Right renal pelvis (tissue), 4 donors: ENCODE measurements around the gene SPSB2. TPM values are rescaled to one million over a fixed set of nuclear protein-coding genes. Genes with fewer than 3 reads are reported as not detected.

ENCODE experiments used
- DNase-seq, 4 donors: peaks; one replicate each; pipeline ENCODE4 v3.0.0-alpha.2; 2013; ENCODE audit warnings: low read depth in 4 of 4, low spot score in 3 of 4, missing footprints in 1 of 4
- polyA plus RNA-seq, 4 donors: library from polyadenylated mRNA; unstranded; fragments of 120-200 nt; gene quantifications; one replicate each; pipeline ENCODE4 v1.2.1, GENCODE V29; 2013; ENCODE audit not compliant: insufficient read length in 4 of 4

SPSB2 gene
- polyA plus RNA-seq, 4 donors = 10.1 to 15.0 (median 11.8) TPM

GRCh38 chr12:6834254-6834653 lies 38.8 kb downstream of the SPSB2 start:
- DNase-seq = no peak

DNA sequence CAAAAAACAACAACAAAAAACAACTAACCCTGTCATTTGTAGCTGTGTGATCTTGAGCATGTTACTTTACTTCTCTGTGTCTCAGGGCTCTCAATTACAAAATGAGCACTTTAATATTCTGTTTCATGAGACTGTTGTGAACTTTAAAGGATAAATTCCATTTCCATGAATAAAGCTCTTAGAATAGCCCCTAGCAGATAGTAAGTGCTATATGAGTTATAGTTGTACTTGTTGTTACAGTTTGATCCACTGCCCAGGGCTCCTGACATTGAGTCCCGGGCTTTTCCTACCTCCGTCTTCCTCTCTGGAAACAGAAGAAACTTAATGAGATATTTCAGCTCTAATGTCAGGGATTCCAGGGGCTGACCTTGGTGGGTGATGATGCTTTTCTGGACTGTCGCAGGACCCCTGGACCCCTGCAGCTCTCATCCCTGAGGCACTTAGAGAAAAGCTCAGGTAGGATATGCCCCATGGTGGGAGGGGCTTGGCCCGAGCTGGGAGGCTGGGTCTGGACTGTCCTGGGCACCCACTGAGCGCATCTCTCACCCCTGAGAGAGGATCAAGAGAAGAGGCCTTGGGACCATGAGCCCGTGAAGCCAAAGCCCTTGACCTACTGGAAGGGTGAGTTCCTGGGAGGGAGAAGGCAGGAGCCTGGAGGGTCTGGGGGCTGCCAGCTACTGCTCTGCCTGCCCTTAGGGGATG lies 39.8 kb downstream of the SPSB2 start:
- no peak for DNase-seq

- DNase-seq = no peak
These were observed 41.0 kb downstream of the SPSB2 start for GRCh38 chr12:6832125-6832524.

GRCh38 chr12:6831450-6831995 lies 41.6 kb downstream of the SPSB2 start:
- no peak for DNase-seq

DNA sequence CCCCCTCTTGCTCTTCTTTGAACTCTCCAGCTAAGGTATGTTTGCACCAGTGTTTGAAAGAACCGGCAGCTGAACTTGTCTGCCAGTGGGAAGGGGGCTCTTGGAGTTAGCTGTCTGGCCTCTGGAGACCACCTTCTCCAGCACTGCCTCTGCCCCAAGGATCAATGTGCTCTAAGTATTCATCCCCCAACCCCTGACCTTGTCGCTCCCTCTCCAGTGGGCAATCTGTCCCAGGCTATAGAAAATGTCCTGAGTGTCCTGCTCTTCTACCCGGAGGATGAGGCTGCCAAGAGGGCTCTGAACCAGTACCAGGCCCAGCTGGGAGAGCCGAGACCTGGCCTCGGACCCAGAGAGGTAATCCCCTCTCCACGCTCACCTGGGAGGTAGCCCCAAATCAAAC lies 42.1 kb downstream of the SPSB2 start:
- no peak for DNase-seq

- no peak for DNase-seq
These were observed 42.7 kb downstream of the SPSB2 start for GRCh38 chr12:6830286-6830890.

GRCh38 chr12:6829536-6830220 lies 43.4 kb downstream of the SPSB2 start:
- DNase-seq = no peak

GRCh38 chr12:6828781-6829535 lies 44.1 kb downstream of the SPSB2 start:
- no peak for DNase-seq

GRCh38 chr12:6827982-6828780 lies 44.9 kb downstream of the SPSB2 start, which contains the start of gene P3H3:
Gene P3H3, plus strand, starts transcription at chr12:6828407. Its CDS starts 34 bp downstream, at chr12:6828441.
- no peak for DNase-seq

DNA sequence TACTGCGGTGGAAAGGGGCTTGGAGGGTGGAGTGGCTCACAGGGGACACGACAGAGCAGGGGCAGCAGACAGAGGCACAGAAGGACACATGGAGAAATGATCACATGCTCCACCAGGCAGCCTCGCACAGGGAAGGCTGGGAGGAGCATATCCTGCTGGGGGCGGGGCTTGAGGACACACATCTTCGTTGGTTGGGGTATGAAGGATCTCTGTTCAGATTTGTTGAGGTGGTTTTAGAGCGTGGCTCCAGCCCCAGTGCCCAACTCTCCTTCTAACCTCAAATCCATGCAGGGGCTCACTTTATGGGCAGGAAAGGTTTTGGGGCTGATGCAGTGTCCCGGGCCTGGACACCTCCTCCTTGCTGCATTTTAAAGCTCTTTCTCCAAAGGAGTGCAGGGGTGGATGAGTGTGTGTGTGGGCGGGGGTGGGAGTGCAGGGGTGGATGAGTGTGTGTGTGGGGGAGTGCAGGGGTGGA lies 45.6 kb downstream of the SPSB2 start:
- peak in 1 of 4 donors; percentile 77 for DNase-seq

DNA sequence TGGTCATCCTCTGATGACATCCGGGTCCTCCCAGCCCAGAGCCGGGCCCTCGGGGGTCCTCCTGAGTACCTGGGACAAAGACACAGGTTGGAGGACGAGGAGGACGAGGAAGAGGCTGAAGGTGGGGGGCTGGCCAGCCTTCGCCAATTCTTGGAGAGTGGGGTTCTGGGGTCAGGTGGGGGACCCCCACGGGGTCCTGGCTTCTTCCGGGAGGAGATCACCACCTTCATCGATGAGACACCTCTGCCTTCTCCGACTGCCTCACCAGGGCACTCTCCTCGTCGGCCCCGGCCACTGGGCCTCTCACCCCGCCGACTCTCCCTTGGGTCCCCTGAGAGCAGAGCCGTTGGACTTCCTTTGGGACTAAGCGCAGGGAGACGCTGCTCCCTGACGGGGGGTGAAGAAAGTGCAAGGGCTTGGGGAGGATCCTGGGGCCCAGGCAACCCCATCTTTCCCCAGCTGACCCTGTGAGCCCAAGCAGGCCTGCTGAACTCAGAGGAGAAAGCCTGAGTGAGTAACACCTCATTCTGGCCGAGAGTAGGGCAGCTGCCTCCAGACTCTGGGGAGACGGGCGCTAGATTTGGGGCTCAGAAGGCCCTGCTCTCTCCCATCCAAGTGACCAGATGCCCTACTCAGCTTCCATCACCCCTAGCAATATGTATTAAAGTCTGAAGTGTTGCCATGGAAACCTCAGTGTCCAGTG lies 46.2 kb downstream of the SPSB2 start:
- no peak for DNase-seq

DNA sequence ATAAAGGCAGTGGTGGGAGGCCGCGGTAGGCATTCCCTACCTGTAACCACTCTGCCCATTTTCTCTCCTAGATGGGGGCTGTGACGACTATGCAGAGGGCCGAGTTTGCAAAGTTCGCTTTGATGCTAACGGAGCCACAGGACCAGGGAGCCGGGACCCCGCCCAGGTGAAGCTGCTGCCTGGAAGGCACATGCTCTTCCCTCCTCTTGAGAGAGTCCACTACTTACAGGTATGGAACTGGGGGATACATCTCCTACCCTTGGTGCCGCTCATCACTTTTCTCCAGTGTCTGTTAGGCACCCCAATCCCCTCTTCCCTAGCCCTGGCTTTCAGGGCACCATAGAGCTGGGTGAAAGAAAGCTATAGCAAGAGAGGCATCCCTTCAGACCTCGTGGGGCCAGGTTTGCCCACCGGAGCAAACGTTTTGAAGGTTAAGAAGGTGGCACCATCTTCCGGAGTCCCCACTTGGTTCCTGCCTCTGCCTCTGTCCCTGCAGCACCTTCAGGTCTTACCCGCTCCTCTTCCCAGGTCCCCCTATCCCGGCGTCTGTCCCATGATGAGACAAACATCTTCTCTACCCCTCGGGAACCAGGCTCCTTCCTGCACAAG lies 46.9 kb downstream of the SPSB2 start:
- DNase-seq = no peak

DNA sequence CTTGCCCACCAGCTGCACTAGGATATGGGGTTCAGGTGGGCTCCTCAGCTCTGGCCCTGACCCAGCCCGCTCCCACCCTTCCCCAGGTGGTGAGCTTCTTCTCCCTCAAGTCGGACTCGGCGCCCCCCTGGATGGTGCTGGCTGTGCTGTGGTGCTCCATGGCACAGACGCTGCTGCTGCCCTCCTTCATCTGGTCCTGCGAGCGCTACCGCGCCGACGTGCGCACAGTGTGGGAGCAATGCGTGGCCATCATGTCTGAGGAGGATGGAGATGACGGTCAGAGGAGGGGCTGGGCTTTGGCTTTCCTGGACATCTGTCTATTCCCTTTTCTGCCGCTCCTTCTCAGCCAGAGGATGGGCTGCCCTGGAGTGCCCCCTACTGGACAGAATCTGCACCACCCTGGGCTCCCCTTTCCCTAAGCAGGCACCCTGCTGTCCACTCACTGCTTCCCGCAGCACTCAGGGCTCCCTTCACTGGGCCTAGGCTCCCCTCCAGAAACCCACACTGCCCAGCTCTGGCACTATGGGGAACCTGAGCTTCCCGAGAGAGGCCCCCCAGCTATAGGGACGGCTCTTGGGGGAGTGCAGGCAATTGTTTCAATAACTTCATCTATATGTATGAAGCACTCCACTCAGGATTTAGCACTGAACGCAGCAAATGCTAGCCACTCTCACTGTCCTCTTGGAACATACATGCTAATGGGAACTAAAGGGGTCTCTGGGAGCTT lies 47.5 kb downstream of the SPSB2 start:
- peak; percentile 77 to 86 (median 80) for DNase-seq

- DNase-seq = no peak
These were observed 48.2 kb downstream of the SPSB2 start for GRCh38 chr12:6824901-6825381.

DNA sequence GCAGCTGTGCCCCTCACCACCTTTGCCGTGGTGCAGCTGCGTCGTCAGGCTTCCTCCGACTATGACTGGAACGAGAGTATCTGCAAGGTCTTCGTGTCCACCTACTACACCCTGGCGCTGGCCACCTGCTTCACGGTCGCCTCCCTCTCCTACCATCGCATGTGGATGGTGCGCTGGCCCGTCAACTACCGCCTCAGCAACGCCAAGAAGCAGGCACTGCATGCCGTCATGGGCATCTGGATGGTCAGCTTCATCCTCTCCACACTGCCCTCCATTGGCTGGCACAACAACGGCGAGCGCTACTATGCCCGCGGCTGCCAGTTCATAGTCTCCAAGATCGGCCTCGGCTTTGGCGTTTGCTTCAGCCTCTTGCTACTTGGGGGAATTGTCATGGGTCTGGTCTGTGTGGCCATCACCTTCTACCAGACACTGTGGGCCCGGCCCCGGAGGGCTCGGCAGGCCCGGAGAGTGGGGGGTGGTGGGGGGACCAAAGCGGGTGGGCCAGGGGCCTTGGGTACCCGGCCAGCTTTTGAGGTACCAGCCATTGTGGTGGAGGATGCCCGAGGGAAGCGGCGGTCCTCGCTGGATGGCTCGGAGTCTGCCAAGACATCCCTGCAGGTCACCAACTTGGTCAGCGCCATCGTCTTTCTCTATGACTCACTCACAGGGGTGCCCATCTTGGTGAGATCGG lies 48.9 kb downstream of the SPSB2 start:
- no peak for DNase-seq

GRCh38 chr12:6823182-6824084 lies 49.7 kb downstream of the SPSB2 start:
- no peak for DNase-seq
